H9 (cell line): ENCODE measurements around the gene RERE. TPM values are rescaled to one million over a fixed set of nuclear protein-coding genes. Genes with fewer than 3 reads are reported as not detected.

Source experiments
- DNase-seq: peaks from one replicate; pipeline ENCODE4 v3.0.0-alpha.2; 2017
- H2AFZ ChIP-seq: one replicate; pipeline ENCODE4 v1.6.1; 2013; ENCODE audit warnings: mild to moderate bottlenecking, low read length, control low read depth, moderate library complexity
- H2AK5ac ChIP-seq: 2 replicates; pipeline ENCODE4 v1.6.1; 2013; ENCODE audit warnings: low read length, control low read depth, mixed read lengths; ENCODE audit not compliant: insufficient read length
- H2BK120ac ChIP-seq: one replicate; pipeline ENCODE4 v1.6.1; 2013; ENCODE audit warnings: low read depth, mild to moderate bottlenecking, low read length, control low read depth, inconsistent platforms; ENCODE audit not compliant: poor library complexity, severe bottlenecking
- H2BK12ac ChIP-seq: 2 replicates; pipeline ENCODE4 v1.6.1; 2013; ENCODE audit warnings: low read length, control low read depth, mixed read lengths, low read depth; ENCODE audit not compliant: insufficient read length
- H2BK15ac ChIP-seq: 2 replicates; pipeline ENCODE4 v1.6.1; 2013; ENCODE audit warnings: low read depth, low read length, control low read depth
- H2BK20ac ChIP-seq: one replicate; pipeline ENCODE4 v1.6.1; 2013; ENCODE audit warnings: low read depth, mild to moderate bottlenecking, low read length, control low read depth, inconsistent platforms; ENCODE audit not compliant: poor library complexity, severe bottlenecking
- H2BK5ac ChIP-seq: 2 replicates; pipeline ENCODE4 v1.6.1; 2013; ENCODE audit warnings: low read length, control low read depth, mixed read lengths; ENCODE audit not compliant: insufficient read length
- H3K14ac ChIP-seq: 2 replicates; pipeline ENCODE4 v1.6.1; 2013; ENCODE audit warnings: low read length, control low read depth; ENCODE audit not compliant: insufficient read depth
- H3K18ac ChIP-seq: 2 replicates; pipeline ENCODE4 v1.6.1; 2013; ENCODE audit warnings: low read depth, mild to moderate bottlenecking, mixed read lengths, low read length, control low read depth; ENCODE audit not compliant: insufficient read length
- H3K23ac ChIP-seq: 2 replicates; pipeline ENCODE4 v1.6.1; 2013; ENCODE audit warnings: low read length, control low read depth, mixed read lengths, low read depth; ENCODE audit not compliant: insufficient read length
- H3K23me2 ChIP-seq: 2 replicates; pipeline ENCODE4 v1.6.1; 2013; ENCODE audit warnings: low read depth, mild to moderate bottlenecking, mixed read lengths, low read length, control low read depth; ENCODE audit not compliant: insufficient read length, poor library complexity, severe bottlenecking
- H3K27ac ChIP-seq: 2 replicates; pipeline ENCODE4 v1.5.1; 2013; ENCODE audit warnings: low read length, control low read depth, mixed read lengths, low read depth; ENCODE audit not compliant: insufficient read length
- H3K27me3 ChIP-seq: 2 replicates; pipeline ENCODE4 v1.6.1; 2013; ENCODE audit warnings: low read length, control low read depth, inconsistent platforms; ENCODE audit not compliant: insufficient read depth
- H3K4ac ChIP-seq: 2 replicates; pipeline ENCODE4 v1.6.1; 2013; ENCODE audit warnings: low read depth, mild to moderate bottlenecking, control low read depth, inconsistent platforms, low read length, moderate library complexity
- H3K4me1 ChIP-seq: 2 replicates; pipeline ENCODE4 v1.6.1; 2013; ENCODE audit warnings: low read length, control low read depth, inconsistent platforms; ENCODE audit not compliant: insufficient read depth
- H3K4me2 ChIP-seq: 2 replicates; pipeline ENCODE4 v1.6.1; 2013; ENCODE audit warnings: low read length, control low read depth, mixed read lengths; ENCODE audit not compliant: insufficient read length, insufficient read depth
- H3K56ac ChIP-seq: 2 replicates; pipeline ENCODE4 v1.6.1; 2013; ENCODE audit warnings: low read depth, mild to moderate bottlenecking, mixed read lengths, low read length, control low read depth; ENCODE audit not compliant: insufficient read length
- H3K79me1 ChIP-seq: 2 replicates; pipeline ENCODE4 v1.6.1; 2013; ENCODE audit warnings: low read depth, mild to moderate bottlenecking, moderate library complexity, low read length, control low read depth, inconsistent platforms; ENCODE audit not compliant: insufficient read depth, poor library complexity, severe bottlenecking
- H3K79me2 ChIP-seq: 2 replicates; pipeline ENCODE4 v1.6.1; 2013; ENCODE audit warnings: low read length, control low read depth, inconsistent platforms; ENCODE audit not compliant: insufficient read depth
- H3K9ac ChIP-seq: 2 replicates; pipeline ENCODE4 v1.6.1; 2013; ENCODE audit warnings: low read length, control low read depth, mixed read lengths; ENCODE audit not compliant: insufficient read length; ENCODE audit errors: extremely low read depth
- H3K9me3 ChIP-seq: one replicate; pipeline ENCODE4 v1.6.1; 2013; ENCODE audit warnings: low read depth, low read length, inconsistent platforms; ENCODE audit not compliant: control insufficient read depth
- H3T11ph ChIP-seq: one replicate; pipeline ENCODE4 v1.6.1; 2013; ENCODE audit warnings: mild to moderate bottlenecking, low read length, control low read depth, inconsistent platforms
- H4K20me1 ChIP-seq: one replicate; pipeline ENCODE4 v1.6.1; 2013; ENCODE audit not compliant: control insufficient read depth, insufficient read length, insufficient read depth
- H4K5ac ChIP-seq: 2 replicates; pipeline ENCODE4 v1.6.1; 2013; ENCODE audit warnings: low read depth, mild to moderate bottlenecking, mixed read lengths, low read length, control low read depth; ENCODE audit not compliant: insufficient read length
- H4K8ac ChIP-seq: replicated peaks from 2 replicates; pipeline ENCODE4 v1.6.1; 2013; ENCODE audit warnings: low read length, control low read depth, mixed read lengths, low read depth; ENCODE audit not compliant: insufficient read length
- H4K91ac ChIP-seq: 2 replicates; pipeline ENCODE4 v1.6.1; 2013; ENCODE audit warnings: low read depth, mild to moderate bottlenecking, moderate library complexity, mixed read lengths, low read length, control low read depth; ENCODE audit not compliant: insufficient read length
- H3K27ac Mint-ChIP-seq, 3 experiments: 2 replicates in 2 of 3; 3 replicates in 1 of 3; pipeline ENCODE4 v1.8.0; 2020 to 2021; ENCODE audit warnings: mixed read lengths in 3 of 3, mild to moderate bottlenecking in 1 of 3, moderate library complexity in 1 of 3
- H3K27me3 Mint-ChIP-seq: 2 replicates; pipeline ENCODE4 v1.8.0; 2021; ENCODE audit warnings: low read depth, mild to moderate bottlenecking, moderate library complexity, mixed read lengths
- H3K36me3 Mint-ChIP-seq, 3 experiments: 2 replicates in 2 of 3; 3 replicates in 1 of 3; pipeline ENCODE4 v1.8.0; 2020 to 2021; ENCODE audit warnings: low read depth in 3 of 3, mixed read lengths in 3 of 3; ENCODE audit not compliant: insufficient read depth in 1 of 3
- H3K4me1 Mint-ChIP-seq, 2 experiments: 2 replicates each; pipeline ENCODE4 v1.8.0; 2020; ENCODE audit warnings: mixed read lengths in 2 of 2
- H3K4me3 Mint-ChIP-seq, 2 experiments: 2 replicates in 1 of 2; 3 replicates in 1 of 2; pipeline ENCODE4 v1.8.0; 2020 to 2021; ENCODE audit warnings: mild to moderate bottlenecking in 2 of 2, mixed read lengths in 2 of 2, moderate library complexity in 1 of 2
- H3K9me3 Mint-ChIP-seq, 2 experiments: 2 replicates in 1 of 2; 3 replicates in 1 of 2; pipeline ENCODE4 v1.8.0; 2020; ENCODE audit warnings: mild to moderate bottlenecking in 2 of 2, mixed read lengths in 2 of 2, moderate library complexity in 1 of 2
- WGBS: extraction: QIAGEN DNeasy Blood & Tissue Kit; methylation state at CpG from one replicate; pipeline ENCODE4 v1.1.7; 2013; ENCODE audit warnings: missing lambda C conversion rate, low lambda C conversion rate, mixed read lengths; ENCODE audit not compliant: insufficient read length; ENCODE audit errors: extremely low coverage; 5-methylcytosine and 5-hydroxymethylcytosine counted together
- total RNA-seq: library from RNA; stranded (reverse); gene quantifications from 2 replicates; pipeline ENCODE4 v1.2.1, GENCODE V29; 2021
- TF ChIP-seq, protein P1 (sequence below): fragments of 200-600 bp; sonication (generic); conservative IDR thresholded peaks from 3 replicates; pipeline ENCODE4 v1.8.0; 2021; ENCODE audit warnings: antibody characterized with exemption, mild to moderate bottlenecking

Gene RERE
- total RNA-seq, 1 experiment from 2014 or later: 103 TPM

DNA sequence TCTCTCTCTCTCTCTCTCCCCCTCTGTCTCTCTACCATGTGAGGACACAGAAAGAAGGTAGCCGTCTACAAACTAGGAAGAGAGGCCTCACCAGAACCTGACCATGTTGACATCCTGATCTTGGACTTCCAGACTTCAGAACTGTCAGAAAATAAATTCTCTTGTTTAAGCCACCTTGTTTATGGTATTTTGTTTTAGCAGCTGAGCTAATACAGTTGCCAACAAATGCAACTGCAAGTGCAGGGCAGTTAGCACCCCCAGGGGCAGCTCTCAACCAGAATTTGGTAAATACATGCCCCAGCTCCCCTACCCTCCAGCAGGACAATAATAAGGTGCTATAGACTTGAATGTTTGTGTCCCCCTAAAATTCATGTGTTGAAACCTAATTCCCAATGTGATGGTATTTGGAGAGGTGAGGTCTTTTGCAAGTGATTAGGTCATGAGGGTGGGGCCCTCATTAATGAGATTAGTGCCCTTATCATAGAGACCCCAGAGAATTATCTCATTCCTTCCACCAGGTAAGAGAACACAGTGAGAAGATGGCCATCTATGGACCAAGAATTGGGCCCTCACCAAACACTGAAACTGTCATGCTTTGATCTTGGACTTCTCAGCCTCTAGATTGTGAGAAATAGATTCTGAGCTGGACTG, 506.2 kb downstream of the RERE start:
- Histone ChIP-seq H4K91ac (no peak overlapping the region), H3K9ac (no peak overlapping the region), H2AFZ (no peak overlapping the region), H3K4ac (no peak overlapping the region), H4K20me1 (no peaks in the 10 kb centered on the region), H3T11ph (no peak overlapping the region), H3K27ac (no peak overlapping the region), H2BK5ac (no peak overlapping the region), H3K9me3 (no peaks in the 10 kb centered on the region), H3K56ac (no peak overlapping the region), H3K27me3 (no peaks in the 10 kb centered on the region), H3K18ac (no peak overlapping the region), H2BK12ac (no peak overlapping the region), H2BK20ac (no peak overlapping the region), H4K8ac (no peak overlapping the region), H3K14ac (no peak overlapping the region), H3K79me1 (no peaks in the 10 kb centered on the region), H2BK15ac (no peak overlapping the region), H3K79me2 (no peaks in the 10 kb centered on the region), H3K4me1 (peaks cover 4% of the 10 kb centered on the region; the same call in 1 of the 2 replicates), H3K4me2 (no peak overlapping the region), H4K5ac (no peak overlapping the region), H2AK5ac (no peak overlapping the region), H2BK120ac (no peak overlapping the region), H3K23me2 (no peaks in the 10 kb centered on the region), H3K23ac (no peak overlapping the region)
- H3K4me3 Mint-ChIP-seq: no peak overlapping the region
- H3K27ac Mint-ChIP-seq: no peak overlapping the region
- H3K27me3 Mint-ChIP-seq: peaks cover 12% of the 10 kb centered on the region
- peaks cover 2 to 8% (median 5%) of the 10 kb centered on the region in 3 experiments; a peak in 4 of 7 replicates for H3K36me3 Mint-ChIP-seq
- H3K9me3 Mint-ChIP-seq: peaks cover 0 to 7% of the 10 kb centered on the region in 2 experiments; a peak in 3 of 5 replicates
- no peak for DNase-seq
- H3K4me1 Mint-ChIP-seq: peaks cover 20 to 29% of the 10 kb centered on the region in 2 experiments
- no CpG with 5 or more reads among the region's 1 CpG for WGBS
- TF ChIP-seq, protein P1, sequence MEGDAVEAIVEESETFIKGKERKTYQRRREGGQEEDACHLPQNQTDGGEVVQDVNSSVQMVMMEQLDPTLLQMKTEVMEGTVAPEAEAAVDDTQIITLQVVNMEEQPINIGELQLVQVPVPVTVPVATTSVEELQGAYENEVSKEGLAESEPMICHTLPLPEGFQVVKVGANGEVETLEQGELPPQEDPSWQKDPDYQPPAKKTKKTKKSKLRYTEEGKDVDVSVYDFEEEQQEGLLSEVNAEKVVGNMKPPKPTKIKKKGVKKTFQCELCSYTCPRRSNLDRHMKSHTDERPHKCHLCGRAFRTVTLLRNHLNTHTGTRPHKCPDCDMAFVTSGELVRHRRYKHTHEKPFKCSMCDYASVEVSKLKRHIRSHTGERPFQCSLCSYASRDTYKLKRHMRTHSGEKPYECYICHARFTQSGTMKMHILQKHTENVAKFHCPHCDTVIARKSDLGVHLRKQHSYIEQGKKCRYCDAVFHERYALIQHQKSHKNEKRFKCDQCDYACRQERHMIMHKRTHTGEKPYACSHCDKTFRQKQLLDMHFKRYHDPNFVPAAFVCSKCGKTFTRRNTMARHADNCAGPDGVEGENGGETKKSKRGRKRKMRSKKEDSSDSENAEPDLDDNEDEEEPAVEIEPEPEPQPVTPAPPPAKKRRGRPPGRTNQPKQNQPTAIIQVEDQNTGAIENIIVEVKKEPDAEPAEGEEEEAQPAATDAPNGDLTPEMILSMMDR: no peak
